NCI-H526 treated with DMSO at 0.1 percent for 48 hours (cell line): ENCODE results near the gene RBM47.
"Not testable (repeated sequence)": the region's sequence is repeated elsewhere in the genome, so short reads cannot be mapped to it uniquely, and the experiment has no call there.

Experiments
- DNase-seq: peaks from one replicate; lab custom pipeline; 2025; lab: John Stamatoyannopoulos, UW

The RBM47 gene

DNA sequence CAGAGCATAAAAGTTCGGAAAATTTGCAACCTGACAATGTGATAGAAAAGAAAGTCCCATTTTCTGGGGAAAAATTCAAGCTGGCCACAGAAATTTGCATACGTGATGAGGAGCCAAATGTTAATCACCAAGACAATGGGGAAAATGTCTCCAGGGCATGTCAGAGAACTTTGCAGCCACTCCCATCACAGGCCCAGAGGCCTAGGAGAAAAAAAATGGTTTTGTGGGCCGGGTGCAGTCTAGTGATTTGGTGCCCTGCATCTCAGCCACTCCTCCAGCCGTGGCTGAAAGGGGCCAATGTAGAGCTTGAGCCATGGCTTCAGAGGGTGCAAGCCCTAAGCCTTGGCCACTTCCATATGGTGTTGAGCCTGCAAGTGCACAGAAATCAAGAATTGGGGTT lies 223.3 kb downstream of the RBM47 start:
- no peak for DNase-seq

DNA sequence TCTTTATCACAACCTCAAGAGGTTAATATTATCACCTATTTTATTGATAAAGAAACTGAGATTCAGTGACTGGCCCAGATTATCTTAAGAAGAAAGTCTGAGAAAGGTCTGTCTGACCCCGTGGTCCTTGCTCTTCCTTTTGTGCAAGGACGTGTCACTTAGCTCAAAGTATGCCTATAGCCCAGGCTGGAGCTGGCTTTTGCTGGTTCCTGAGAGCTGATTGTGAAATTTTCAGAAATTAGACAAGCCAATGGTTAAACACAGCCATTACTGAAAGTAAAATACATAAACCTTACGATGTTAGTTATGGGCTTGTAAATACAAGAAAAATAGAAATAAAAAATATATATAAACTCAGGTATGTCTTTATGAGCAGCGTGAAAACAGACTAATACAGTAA lies 224.5 kb downstream of the RBM47 start:
- DNase-seq, result no peak

- DNase-seq, result no peak
Observed at GRCh38 chr4:40403081-40403480, 226.6 kb downstream of the RBM47 start.

DNA sequence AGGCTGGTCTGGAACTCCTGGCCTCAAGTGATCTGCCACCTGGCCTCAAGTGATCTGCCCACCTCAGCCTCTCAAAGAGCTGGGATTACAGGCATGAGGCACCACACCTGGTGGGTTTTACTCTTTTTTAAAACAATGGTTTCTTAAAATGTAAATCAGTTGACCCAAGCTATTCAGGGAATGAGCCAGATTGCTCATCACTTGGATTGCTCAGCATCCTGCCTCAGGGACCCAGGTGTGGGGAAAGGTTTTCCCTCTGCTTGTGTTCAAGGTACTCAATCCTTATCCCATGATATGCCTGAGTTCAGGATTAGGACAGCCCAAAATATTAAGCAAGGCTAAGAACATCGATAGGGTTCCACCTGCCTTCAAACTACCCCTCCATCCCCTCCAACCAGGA lies 227.1 kb downstream of the RBM47 start:
- no peak for DNase-seq

- DNase-seq, result no peak
Observed at GRCh38 chr4:40401631-40402030, 228.0 kb downstream of the RBM47 start.

DNA sequence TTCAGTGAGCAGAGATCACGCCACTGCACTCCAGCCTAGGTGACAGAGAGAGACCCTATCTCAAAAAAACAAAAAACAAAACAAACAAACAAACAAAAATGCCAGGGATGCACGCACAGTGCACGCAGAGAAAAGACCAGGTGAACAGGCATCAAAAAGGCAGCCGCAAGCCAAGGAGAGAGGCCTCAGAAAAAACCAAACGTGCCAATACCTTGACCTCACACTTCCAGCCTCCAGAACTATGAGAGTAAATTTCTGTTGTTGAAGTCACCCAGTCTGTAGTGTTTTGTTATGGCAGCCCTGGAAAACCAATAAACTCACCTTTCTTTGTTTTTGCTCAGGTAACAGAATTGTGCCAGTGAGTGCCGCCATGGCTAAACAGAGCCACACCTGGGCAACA lies 228.6 kb downstream of the RBM47 start:
- no peak for DNase-seq

- DNase-seq, result no peak
Observed at GRCh38 chr4:40399578-40399977, 230.1 kb downstream of the RBM47 start.

- DNase-seq, result peak; percentile 63
Observed at GRCh38 chr4:40395908-40396793, 233.5 kb downstream of the RBM47 start.

DNA sequence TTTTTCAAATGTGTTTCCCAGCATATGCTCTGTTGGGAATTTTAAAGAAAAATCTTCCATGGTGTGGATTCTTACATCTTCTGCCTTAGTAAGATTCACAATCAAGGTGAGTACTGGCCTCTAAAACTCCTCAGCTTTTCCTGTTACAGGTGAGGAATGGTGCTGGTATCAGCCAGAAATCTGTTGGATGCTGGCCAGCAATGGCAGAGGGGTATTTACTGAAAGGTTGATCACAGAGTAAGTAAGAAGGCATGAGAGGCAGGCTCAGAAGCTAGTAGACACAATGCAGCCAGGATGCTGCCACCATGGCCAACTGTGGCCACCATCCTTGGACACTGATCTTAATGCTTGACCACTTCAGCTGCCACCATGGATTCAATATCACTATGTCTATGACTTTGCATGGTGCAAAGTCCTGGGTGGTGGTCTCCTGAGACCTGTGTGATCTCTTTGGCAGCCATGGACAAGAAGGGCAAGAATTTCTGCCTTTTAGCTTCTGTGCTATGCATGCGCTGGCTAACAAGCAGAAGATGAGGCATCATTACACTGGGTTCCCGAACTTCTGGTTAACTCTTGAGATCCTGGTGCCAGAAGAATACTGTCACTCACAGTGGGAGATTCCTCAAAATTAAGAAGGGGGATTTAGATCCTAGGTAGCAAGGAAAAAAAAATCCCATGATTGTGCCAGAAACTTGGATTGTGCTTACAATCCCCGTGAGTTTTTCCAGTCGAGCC lies 234.3 kb downstream of the RBM47 start:
- DNase-seq, result no peak

DNA sequence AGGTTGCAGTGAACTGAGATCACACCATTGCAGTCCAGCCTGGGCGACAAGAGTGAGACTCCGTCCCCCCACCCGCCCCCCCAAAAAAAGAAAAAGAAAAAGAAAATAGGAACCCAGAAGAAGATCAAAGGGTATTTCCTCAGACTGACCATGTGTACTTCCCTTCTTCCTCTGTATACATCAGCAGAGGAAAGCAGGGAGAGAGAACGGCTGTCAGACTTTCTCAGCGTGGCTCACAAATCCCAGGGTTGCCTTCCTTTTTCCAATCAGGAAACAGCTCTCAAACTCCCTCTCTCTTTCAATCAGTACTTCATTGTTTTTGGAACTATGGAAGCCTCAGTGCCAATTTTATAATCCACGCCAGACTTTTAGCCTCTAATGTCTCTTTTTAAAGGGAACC lies 235.4 kb downstream of the RBM47 start:
- no peak for DNase-seq

DNA sequence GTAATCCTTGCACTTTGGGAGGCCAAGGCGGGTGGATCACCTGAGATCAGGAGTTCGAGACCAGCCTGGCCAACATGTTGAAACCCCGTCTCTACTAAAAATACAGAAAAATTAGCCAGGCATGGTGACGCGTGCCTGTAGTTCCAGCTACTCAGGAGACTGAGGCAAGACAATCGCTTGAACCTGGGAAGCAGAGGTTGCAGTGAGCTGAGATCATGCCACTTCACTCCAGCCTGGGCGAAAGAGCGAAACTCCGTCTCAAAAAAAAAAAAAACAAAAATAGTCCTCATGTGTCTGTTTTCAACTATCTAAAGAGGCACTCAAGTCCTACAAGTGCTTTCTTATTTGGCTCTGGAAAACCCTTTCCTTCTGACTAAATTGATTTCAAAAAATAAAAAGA lies 237.4 kb downstream of the RBM47 start:
- DNase-seq, result not testable (repeated sequence)

DNA sequence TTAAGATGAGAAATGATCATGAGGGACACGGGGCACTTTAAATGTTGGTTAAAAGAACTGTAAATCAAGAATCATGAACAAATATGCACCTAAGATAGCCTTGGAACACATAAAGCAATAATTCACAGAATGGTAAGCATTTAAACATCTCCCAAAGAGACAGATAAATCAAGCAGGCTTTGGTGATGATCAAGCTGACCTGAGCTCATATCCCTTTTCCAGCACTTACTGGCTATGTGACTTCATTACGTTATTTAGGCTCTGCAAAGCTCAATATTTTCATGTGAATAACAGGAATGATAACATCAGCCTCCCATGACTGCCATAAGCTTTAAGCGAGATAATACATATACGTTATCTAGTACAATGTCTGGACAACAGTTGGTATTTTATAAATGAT lies 239.7 kb downstream of the RBM47 start:
- no peak for DNase-seq

DNA sequence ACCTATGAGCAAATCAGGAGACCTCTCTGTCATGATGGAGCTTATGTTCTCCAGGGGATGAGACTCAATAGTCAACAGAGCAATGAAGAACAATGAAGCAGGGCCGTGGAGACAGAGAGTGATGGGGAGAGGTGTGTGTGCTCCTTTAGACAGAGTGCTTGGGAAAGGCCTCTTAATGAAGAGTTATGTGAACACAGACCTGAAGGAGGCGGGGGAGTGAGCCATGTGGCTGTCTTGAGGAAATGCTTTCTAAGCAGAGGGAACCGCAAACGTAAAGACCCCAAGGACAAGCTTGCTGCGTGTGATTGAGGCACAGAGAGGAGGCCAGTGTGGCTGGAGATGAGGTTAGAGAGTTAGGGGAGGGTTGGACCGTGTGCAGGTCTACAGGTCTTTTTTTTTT lies 241.4 kb downstream of the RBM47 start:
- no peak for DNase-seq

GRCh38 chr4:40380647-40381046 lies 249.0 kb downstream of the RBM47 start:
- no peak for DNase-seq

DNA sequence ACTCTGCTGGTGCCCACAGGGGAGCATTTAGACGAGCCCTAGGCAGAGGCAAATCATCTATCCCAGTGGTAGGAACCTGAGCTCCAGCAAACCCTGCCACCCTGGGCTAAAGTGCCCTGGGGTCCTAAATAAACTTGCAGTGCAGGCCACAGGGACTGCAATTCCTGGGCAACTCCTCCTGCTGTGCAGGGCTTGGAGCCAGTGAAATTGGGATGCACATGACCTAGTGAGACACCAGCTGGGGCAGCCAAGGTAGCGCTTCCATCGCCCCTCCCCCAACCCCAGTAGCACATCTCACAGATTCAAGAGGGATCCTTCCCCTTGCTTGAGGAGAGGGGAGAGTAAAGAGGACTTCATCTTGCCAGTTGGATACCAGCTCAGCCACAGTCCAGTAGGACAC lies 250.4 kb downstream of the RBM47 start:
- DNase-seq, result no peak

GRCh38 chr4:40378619-40379018 lies 251.0 kb downstream of the RBM47 start:
- no peak for DNase-seq

GRCh38 chr4:40377512-40378365 lies 251.9 kb downstream of the RBM47 start:
- DNase-seq, result peak; percentile 69

DNA sequence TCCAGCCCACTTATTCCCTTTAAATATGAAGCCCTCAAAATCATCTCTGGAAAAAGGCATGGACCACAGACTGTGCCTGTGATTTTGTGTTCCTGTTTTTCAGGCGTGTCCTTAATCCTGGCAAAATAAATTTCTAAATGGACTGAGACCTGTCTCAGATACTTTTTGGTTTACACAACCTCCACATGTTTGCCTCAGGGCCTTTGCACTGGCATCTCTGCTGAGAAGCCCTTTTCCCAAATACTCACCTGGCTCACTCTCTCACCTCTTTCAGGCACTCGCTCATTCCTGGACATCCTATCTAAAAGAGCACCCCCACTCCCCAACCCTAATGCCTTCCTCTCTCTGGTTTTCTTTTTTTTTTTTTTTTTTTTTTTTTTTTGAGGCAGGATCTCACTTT lies 254.0 kb downstream of the RBM47 start:
- no peak for DNase-seq

DNA sequence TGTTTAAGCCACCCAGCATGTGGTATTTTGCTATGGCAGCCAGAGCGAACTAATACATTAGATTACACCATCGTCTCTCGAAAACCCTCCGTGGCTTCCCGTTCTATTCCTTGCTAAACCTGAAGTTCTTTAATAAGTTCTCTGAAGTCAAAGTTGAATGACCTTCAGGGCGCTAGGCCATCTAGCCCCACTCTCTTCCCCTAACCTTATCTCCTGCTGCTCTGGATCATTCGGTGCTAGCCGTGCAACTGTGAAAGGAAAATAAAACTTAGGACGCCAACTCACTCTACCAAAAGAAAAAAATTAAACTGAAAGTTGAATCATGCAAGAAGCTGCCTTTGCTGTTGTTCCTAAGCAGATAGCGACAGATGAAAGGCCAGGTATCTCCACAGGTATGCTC lies 254.6 kb downstream of the RBM47 start:
- DNase-seq, result no peak

DNA sequence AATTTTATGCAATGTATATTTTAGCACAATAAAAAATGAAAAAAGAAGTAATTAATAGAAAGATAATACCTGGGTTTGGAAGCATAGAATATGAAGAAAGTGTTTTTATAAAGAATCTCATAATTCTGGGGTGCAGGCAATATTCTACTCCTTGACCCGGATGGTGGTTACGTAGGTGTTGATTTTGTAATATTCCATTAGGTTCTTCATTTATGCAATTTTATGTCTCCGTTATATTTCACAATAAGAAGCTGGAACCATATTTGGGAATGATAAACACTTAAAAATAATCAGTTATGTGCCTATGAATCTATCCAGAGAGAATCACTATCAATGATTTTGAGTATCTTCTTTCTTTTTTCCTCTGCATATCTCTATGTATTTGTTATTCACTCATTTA lies 256.0 kb downstream of the RBM47 start:
- DNase-seq, result no peak
